ENCODE measurements around the gene DLD.

DLD gene

GRCh38 chr7:107945332-107945731 is 54.3 kb downstream of the DLD start:
- TF ChIP-seq, protein P1, sequence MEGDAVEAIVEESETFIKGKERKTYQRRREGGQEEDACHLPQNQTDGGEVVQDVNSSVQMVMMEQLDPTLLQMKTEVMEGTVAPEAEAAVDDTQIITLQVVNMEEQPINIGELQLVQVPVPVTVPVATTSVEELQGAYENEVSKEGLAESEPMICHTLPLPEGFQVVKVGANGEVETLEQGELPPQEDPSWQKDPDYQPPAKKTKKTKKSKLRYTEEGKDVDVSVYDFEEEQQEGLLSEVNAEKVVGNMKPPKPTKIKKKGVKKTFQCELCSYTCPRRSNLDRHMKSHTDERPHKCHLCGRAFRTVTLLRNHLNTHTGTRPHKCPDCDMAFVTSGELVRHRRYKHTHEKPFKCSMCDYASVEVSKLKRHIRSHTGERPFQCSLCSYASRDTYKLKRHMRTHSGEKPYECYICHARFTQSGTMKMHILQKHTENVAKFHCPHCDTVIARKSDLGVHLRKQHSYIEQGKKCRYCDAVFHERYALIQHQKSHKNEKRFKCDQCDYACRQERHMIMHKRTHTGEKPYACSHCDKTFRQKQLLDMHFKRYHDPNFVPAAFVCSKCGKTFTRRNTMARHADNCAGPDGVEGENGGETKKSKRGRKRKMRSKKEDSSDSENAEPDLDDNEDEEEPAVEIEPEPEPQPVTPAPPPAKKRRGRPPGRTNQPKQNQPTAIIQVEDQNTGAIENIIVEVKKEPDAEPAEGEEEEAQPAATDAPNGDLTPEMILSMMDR (conservative IDR thresholded peaks at IDR 0.05; ENCODE audit: low read depth, low read length), result no peak
- no peak overlapping the region for H3K4me3 ChIP-seq (ENCODE audit: low read length)
- DNase-seq (ENCODE audit: low read depth), result no peak

DNA sequence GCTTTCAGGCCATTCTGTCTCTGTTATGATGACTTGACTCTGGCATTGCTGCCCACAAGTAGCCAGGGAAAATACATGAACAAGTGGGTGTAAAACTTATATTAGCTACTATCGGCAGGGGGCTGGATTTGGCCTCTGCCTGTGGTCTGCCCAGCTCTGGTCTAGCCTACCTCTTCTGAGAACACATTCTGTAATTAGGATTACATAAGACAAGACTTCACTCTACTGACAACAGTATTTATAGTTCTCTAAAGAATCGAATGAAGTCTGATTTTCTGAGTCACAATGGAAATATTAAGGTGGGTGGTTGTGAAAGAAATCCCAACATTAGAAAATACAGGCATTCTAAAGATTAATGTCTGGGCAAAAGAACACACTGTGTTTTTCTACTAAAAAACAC is 55.5 kb downstream of the DLD start:
- no peak overlapping the region for H3K4me3 ChIP-seq (ENCODE audit: low read length)
- TF ChIP-seq, protein P1 (conservative IDR thresholded peaks at IDR 0.05; ENCODE audit: low read depth, low read length), result no peak
- no peak for DNase-seq (ENCODE audit: low read depth)

- TF ChIP-seq, protein P1 (conservative IDR thresholded peaks at IDR 0.05; ENCODE audit: low read depth, low read length), result no peak
- no peak overlapping the region for H3K4me3 ChIP-seq (ENCODE audit: low read length)
- DNase-seq (ENCODE audit: low read depth), result no peak
Measured at GRCh38 chr7:107946881-107947280, 55.9 kb downstream of the DLD start.

GRCh38 chr7:107948645-107949442 is 57.9 kb downstream of the DLD start:
- TF ChIP-seq, protein P1 (conservative IDR thresholded peaks at IDR 0.05; ENCODE audit: low read depth, low read length), result no peak
- DNase-seq (ENCODE audit: low read depth), result peak; percentile 86
- H3K4me3 ChIP-seq (ENCODE audit: low read length), result no peak overlapping the region

- DNase-seq (ENCODE audit: low read depth), result no peak
- TF ChIP-seq, protein P1 (conservative IDR thresholded peaks at IDR 0.05; ENCODE audit: low read depth, low read length), result no peak
- H3K4me3 ChIP-seq (ENCODE audit: low read length), result no peak overlapping the region
Measured at GRCh38 chr7:107949443-107949935, 58.5 kb downstream of the DLD start.

GRCh38 chr7:107951172-107951787 is 60.3 kb downstream of the DLD start:
- H3K4me3 ChIP-seq (ENCODE audit: low read length), result no peak overlapping the region
- no peak for DNase-seq (ENCODE audit: low read depth)
- TF ChIP-seq, protein P1 (conservative IDR thresholded peaks at IDR 0.05; ENCODE audit: low read depth, low read length), result no peak
